Activated naive CD4-positive, alpha-beta T cell treated with anti-CD3 and anti-CD28 coated beads, Interleukin-2, amount 50 U/mL, for 72 hours (primary cell): ENCODE measurements around the gene AMELX. TPM values are rescaled to one million over a fixed set of nuclear protein-coding genes. Genes with fewer than 3 reads are reported as not detected.

Source experiments
- ATAC-seq, 2 donors: fragments of 150-1000 bp; cut with Tn5 transposase; 2 replicates each; pipeline ENCODE4 v1.10.0; 2021; ENCODE audit warnings: mild to moderate bottlenecking in 2 of 2, moderate library complexity in 2 of 2
- DNase-seq, 2 donors: peaks; one replicate each; pipeline ENCODE4 v3.0.0; 2021 to 2022; ENCODE audit warnings: low spot score in 2 of 2
- H3K27ac Mint-ChIP-seq, 2 donors: one replicate each; pipeline ENCODE4 v1.8.0; 2022; ENCODE audit warnings: mild to moderate bottlenecking in 2 of 2, mixed read lengths in 2 of 2
- H3K36me3 Mint-ChIP-seq, 2 donors: one replicate each; pipeline ENCODE4 v1.8.0; 2022; ENCODE audit warnings: mixed read lengths in 2 of 2
- H3K9me3 Mint-ChIP-seq, 2 donors: one replicate each; pipeline ENCODE4 v1.8.0; 2022; ENCODE audit warnings: mixed read lengths in 2 of 2
- total RNA-seq, 2 donors: library from RNA; stranded (reverse); gene quantifications; one replicate each; pipeline ENCODE4 v1.2.3, GENCODE V29; 2022

The AMELX gene
- total RNA-seq, 2 donors from 2014 or later = not detected

GRCh38 chrX:11290416-11291102 lies 2.7 kb upstream of the AMELX start:
- Mint-ChIP-seq H3K36me3 (no peaks in the 10 kb centered on the region), H3K9me3 (no peaks in the 10 kb centered on the region), H3K27ac (no peak overlapping the region)
- no peak for DNase-seq
- no peak for ATAC-seq

GRCh38 chrX:11296051-11296450 lies 2.8 kb downstream of the AMELX start:
- no peak for ATAC-seq
- H3K36me3 Mint-ChIP-seq = no peaks in the 10 kb centered on the region
- H3K9me3 Mint-ChIP-seq = no peaks in the 10 kb centered on the region
- DNase-seq = no peak
- no peak overlapping the region for H3K27ac Mint-ChIP-seq

DNA sequence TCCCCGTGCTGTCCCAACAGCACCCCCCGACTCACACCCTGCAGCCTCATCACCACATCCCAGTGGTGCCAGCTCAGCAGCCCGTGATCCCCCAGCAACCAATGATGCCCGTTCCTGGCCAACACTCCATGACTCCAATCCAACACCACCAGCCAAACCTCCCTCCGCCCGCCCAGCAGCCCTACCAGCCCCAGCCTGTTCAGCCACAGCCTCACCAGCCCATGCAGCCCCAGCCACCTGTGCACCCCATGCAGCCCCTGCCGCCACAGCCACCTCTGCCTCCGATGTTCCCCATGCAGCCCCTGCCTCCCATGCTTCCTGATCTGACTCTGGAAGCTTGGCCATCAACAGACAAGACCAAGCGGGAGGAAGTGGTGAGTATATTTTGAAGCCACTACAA lies 5.4 kb downstream of the AMELX start:
- ATAC-seq (no peak), DNase-seq (no peak)
- no peak overlapping the region for H3K27ac Mint-ChIP-seq
- H3K9me3 Mint-ChIP-seq = no peaks in the 10 kb centered on the region
- no peaks in the 10 kb centered on the region for H3K36me3 Mint-ChIP-seq

DNA sequence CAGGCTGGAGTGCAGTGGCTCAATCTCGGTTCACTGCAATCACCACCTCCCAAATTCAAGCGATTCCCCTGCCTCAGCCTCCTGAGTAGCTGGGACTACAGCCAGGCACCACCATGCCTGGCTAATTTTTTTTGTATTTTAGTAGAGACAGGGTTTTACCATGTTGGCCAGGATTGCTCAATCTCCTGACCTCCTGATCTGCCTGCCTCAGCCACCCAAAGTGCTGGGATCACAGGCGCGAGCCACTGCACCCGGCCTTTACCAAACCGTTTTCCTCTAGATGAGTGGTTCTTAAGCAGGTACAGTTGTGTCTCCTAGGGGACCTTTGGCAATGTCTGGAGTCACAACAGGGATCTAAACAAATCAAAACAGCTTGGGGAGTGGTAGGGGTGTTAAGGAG lies 11.6 kb downstream of the AMELX start:
- DNase-seq (no peak), ATAC-seq (no peak)
- Mint-ChIP-seq H3K27ac (no peak overlapping the region), H3K36me3 (no peaks in the 10 kb centered on the region), H3K9me3 (no peaks in the 10 kb centered on the region)

GRCh38 chrX:11305641-11306040 lies 12.4 kb downstream of the AMELX start:
- DNase-seq = no peak
- no peaks in the 10 kb centered on the region for H3K36me3 Mint-ChIP-seq
- no peak for ATAC-seq
- no peaks in the 10 kb centered on the region for H3K9me3 Mint-ChIP-seq
- H3K27ac Mint-ChIP-seq = no peak overlapping the region

DNA sequence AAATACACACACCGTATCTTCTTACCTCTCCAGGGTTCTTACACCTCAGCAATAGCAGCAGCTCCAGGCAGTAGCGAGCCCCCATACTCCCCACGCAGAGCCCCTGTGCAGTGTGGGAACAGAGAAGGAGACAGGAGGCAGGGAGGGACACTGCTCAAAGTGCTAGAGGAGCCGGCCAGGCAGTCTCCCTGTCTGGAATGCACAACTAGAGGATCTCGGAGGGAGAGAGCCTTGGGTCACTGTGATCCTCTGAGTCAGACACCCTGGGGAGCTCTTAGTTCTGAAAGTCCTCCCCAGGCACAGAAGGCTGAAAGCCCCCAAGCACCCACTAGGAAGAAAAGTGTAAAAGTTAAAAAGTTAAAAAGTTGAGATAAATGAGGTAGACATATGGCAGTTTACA lies 16.0 kb downstream of the AMELX start:
- ATAC-seq (no peak), DNase-seq (no peak)

GRCh38 chrX:11311706-11312105 lies 18.5 kb downstream of the AMELX start:
- no peak overlapping the region for H3K27ac Mint-ChIP-seq

More for the DNA sequence above, 16.0 kb downstream of the AMELX start:
- H3K27ac Mint-ChIP-seq = no peak overlapping the region
- no peaks in the 10 kb centered on the region for H3K36me3 Mint-ChIP-seq
- no peaks in the 10 kb centered on the region for H3K9me3 Mint-ChIP-seq

GRCh38 chrX:11319806-11320520 lies 26.8 kb downstream of the AMELX start:
- ATAC-seq (no peak), DNase-seq (no peak)
- no peaks in the 10 kb centered on the region for H3K9me3 Mint-ChIP-seq
- no peaks in the 10 kb centered on the region for H3K36me3 Mint-ChIP-seq
- no peak overlapping the region for H3K27ac Mint-ChIP-seq

More at GRCh38 chrX:11311706-11312105, 18.5 kb downstream of the AMELX start:
- H3K36me3 Mint-ChIP-seq = no peaks in the 10 kb centered on the region
- DNase-seq (no peak), ATAC-seq (no peak)
- H3K9me3 Mint-ChIP-seq = no peaks in the 10 kb centered on the region

DNA sequence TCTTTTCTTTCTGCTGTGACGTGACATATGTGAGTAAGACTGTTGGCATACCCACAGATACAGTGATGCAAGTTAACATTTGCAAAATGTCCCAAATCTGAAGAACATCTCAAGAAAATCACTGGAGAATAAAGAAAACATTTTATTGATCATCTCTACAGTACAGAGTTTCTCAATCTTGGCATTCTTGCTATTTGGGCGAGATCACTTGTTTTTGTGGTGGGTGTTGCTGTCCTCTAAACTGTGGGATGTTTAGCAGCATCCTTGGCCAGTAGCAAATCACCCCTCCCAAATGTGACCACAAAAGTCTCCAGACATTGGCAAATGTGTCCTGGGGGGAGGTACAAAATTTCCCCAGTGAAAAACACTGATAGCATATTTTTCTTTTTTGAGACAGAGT lies 28.8 kb downstream of the AMELX start:
- ATAC-seq = no peak
- no peaks in the 10 kb centered on the region for H3K9me3 Mint-ChIP-seq
- DNase-seq = no peak
- no peak overlapping the region for H3K27ac Mint-ChIP-seq
- no peaks in the 10 kb centered on the region for H3K36me3 Mint-ChIP-seq

DNA sequence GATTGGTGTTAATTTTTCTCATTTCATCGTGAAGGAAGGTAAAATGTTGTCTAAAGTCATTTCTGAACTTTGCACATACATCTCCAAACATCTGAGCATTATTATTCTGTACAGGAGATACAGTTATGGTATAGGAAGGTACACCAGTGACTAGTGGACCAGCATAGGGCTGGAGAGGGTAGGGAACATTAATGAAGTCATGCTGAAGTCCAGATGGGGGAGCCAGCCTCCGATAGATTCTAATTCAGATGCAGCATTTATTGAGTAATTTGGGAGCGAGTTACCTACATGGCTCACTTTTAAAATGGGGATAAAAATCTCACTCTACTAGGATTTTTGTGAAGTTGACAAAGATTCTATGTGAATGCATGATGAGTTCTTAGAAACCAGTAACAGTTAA lies 34.9 kb downstream of the AMELX start:
- H3K27ac Mint-ChIP-seq = no peak overlapping the region
- no peaks in the 10 kb centered on the region for H3K36me3 Mint-ChIP-seq
- no peak for ATAC-seq
- no peaks in the 10 kb centered on the region for H3K9me3 Mint-ChIP-seq
- no peak for DNase-seq

DNA sequence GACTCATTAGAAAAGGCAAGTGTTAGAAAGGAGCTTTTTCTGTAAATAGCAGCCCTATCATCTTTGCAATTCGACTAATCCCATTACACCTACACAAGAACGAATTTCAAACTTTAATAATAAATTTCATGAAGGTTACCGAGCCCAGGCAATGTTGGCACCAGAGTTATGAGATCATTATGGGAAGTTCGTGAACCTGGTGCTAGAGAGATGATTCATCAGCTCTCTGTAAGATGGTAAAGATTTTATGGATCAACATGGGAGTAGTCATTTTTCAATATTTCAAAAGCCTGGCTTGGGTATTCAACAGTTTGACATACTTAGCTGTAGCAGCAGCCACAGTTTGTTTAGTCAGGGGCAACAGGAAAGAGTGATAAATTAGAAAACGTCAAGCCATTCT lies 35.8 kb downstream of the AMELX start:
- no peak overlapping the region for H3K27ac Mint-ChIP-seq
- ATAC-seq = no peak
- no peaks in the 10 kb centered on the region for H3K9me3 Mint-ChIP-seq
- DNase-seq = no peak
- H3K36me3 Mint-ChIP-seq = no peaks in the 10 kb centered on the region

DNA sequence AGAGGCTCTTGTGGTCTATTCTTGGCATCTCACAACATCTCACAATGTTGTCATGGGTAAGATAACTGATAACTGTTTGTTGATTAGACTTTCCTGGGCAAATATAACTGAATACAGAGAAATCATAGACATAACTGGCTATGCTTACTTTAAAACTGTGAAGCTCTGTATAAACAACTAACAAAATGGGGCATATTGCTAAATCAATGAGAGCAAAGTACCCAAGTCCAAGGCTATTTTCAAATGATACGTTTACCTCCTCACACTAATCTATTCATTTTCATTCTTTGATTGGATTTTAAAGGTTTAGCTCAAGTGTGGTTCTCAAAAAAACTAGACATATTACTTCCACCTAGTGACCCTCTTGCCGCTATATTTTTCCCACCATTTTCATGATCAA lies 38.6 kb downstream of the AMELX start:
- ATAC-seq = no peak
- no peaks in the 10 kb centered on the region for H3K36me3 Mint-ChIP-seq
- peak overlapping the region in 1 of 2 donors; percentile 10 for H3K27ac Mint-ChIP-seq
- DNase-seq = no peak
- no peaks in the 10 kb centered on the region for H3K9me3 Mint-ChIP-seq

GRCh38 chrX:11334165-11334564 lies 41.0 kb downstream of the AMELX start:
- no peak for DNase-seq
- Mint-ChIP-seq H3K9me3 (no peaks in the 10 kb centered on the region), H3K27ac (no peak overlapping the region), H3K36me3 (no peaks in the 10 kb centered on the region)
- no peak for ATAC-seq

- no peaks in the 10 kb centered on the region for H3K36me3 Mint-ChIP-seq
- H3K27ac Mint-ChIP-seq = no peak overlapping the region
These were observed 43.0 kb downstream of the AMELX start for GRCh38 chrX:11336201-11336600.

GRCh38 chrX:11337292-11338009 lies 44.2 kb downstream of the AMELX start:
- DNase-seq (no peak), ATAC-seq (no peak)
- no peaks in the 10 kb centered on the region for H3K36me3 Mint-ChIP-seq
- H3K27ac Mint-ChIP-seq = no peak overlapping the region
- H3K9me3 Mint-ChIP-seq = no peaks in the 10 kb centered on the region

More at GRCh38 chrX:11336201-11336600, 43.0 kb downstream of the AMELX start:
- ATAC-seq = no peak
- no peaks in the 10 kb centered on the region for H3K9me3 Mint-ChIP-seq
- DNase-seq = no peak

- Mint-ChIP-seq H3K27ac (no peak overlapping the region), H3K9me3 (no peaks in the 10 kb centered on the region), H3K36me3 (no peaks in the 10 kb centered on the region)
- DNase-seq (no peak), ATAC-seq (no peak)
These were observed 48.3 kb downstream of the AMELX start for GRCh38 chrX:11341274-11342201.

DNA sequence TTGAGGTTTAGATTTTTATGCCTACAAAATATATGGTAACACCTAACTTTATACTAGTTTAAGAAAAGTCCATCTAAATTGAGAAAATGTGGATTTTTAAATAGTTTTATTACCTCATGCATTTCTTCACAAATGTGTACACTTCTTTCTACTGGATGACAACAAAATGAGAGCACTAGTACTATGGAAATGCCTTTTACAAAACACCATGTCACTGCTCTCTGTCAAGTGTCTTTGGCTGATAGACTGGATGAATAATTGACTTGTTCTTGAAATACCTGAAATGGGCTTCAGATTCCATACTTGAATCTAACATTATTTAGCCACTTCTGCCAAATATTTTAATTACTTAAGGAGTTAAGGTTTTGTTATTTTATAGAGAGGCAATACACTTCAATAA lies 49.5 kb downstream of the AMELX start:
- no peak for ATAC-seq
- DNase-seq = no peak
- H3K27ac Mint-ChIP-seq = no peak overlapping the region
- no peaks in the 10 kb centered on the region for H3K9me3 Mint-ChIP-seq
- H3K36me3 Mint-ChIP-seq = no peaks in the 10 kb centered on the region
